BLaER1 (cell line): ENCODE measurements around the gene KLHL41.
"Not testable (repeated sequence)": the region's sequence is repeated elsewhere in the genome, so short reads cannot be mapped to it uniquely, and the experiment has no call there.

ENCODE experiments used
- H3K27ac ChIP-seq: shearing (Covaris generic); formaldehyde crosslinking; 2 replicates; pipeline ENCODE4 v1.8.1; 2022
- H3K27me3 ChIP-seq: shearing (Covaris generic); formaldehyde crosslinking; 2 replicates; pipeline ENCODE4 v1.8.1; 2022
- H3K36me3 ChIP-seq: shearing (Covaris generic); formaldehyde crosslinking; 2 replicates; pipeline ENCODE4 v1.8.1; 2022
- H3K4me1 ChIP-seq: shearing (Covaris generic); formaldehyde crosslinking; 2 replicates; pipeline ENCODE4 v1.8.1; 2022
- H3K4me2 ChIP-seq: shearing (Covaris generic); formaldehyde crosslinking; 2 replicates; pipeline ENCODE4 v1.8.1; 2022
- H3K4me3 ChIP-seq: shearing (Covaris generic); formaldehyde crosslinking; 2 replicates; pipeline ENCODE4 v1.8.1; 2022
- H3K9ac ChIP-seq: shearing (Covaris generic); formaldehyde crosslinking; 2 replicates; pipeline ENCODE4 v1.8.1; 2022
- H3K9me3 ChIP-seq: shearing (Covaris generic); formaldehyde crosslinking; 2 replicates; pipeline ENCODE4 v1.8.1; 2022
- H4K20me1 ChIP-seq: shearing (Covaris generic); formaldehyde crosslinking; 2 replicates; pipeline ENCODE4 v1.8.1; 2022
- Cebpa-rat ChIP-seq: shearing (Covaris generic); IDR thresholded peaks from 2 replicates; pipeline ENCODE4 v1.8.1; 2022

The KLHL41 gene

GRCh38 chr2:169569948-169570347 is 60.4 kb downstream of the KLHL41 start:
- Histone ChIP-seq H4K20me1 (no peaks in the 10 kb centered on the region), H3K4me3 (no peak overlapping the region), H3K9ac (no peak overlapping the region), H3K4me2 (peak overlapping the region; percentile 3; the same call in 1 of the 2 replicates), H3K36me3 (peaks cover 23% of the 10 kb centered on the region), H3K9me3 (peaks cover 5% of the 10 kb centered on the region; the same call in 1 of the 2 replicates), H3K4me1 (peaks cover 27% of the 10 kb centered on the region), H3K27me3 (no peaks in the 10 kb centered on the region), H3K27ac (no peak overlapping the region)
- TF ChIP-seq Cebpa-rat = no peak

GRCh38 chr2:169570752-169571151 is 61.2 kb downstream of the KLHL41 start:
- H3K4me1 ChIP-seq = peaks cover 27% of the 10 kb centered on the region
- not testable (repeated sequence) for H3K27me3 ChIP-seq, H3K4me3 ChIP-seq, H4K20me1 ChIP-seq, H3K4me2 ChIP-seq, H3K27ac ChIP-seq, H3K9ac ChIP-seq, H3K9me3 ChIP-seq
- H3K36me3 ChIP-seq = peaks cover 17% of the 10 kb centered on the region

- H3K9ac ChIP-seq = no peak overlapping the region
- no peak for TF ChIP-seq Cebpa-rat
- peaks cover 9% of the 10 kb centered on the region; the same call in 1 of the 2 replicates for H3K36me3 ChIP-seq
- H3K4me2 ChIP-seq = peak overlapping the region; percentile 81
- peaks cover 27% of the 10 kb centered on the region for H3K4me1 ChIP-seq
- H3K27me3 ChIP-seq = no peaks in the 10 kb centered on the region
- H3K9me3 ChIP-seq = 0 out of 2 replicates have a peak, but pooled peaks cover 3% of the 10 kb centered on the region
- H3K4me3 ChIP-seq = no peak overlapping the region
- H3K27ac ChIP-seq = no peak overlapping the region
- H4K20me1 ChIP-seq = no peaks in the 10 kb centered on the region
Observed at GRCh38 chr2:169571571-169571970, 62.1 kb downstream of the KLHL41 start.

GRCh38 chr2:169572189-169572588 is 62.7 kb downstream of the KLHL41 start:
- no peak for TF ChIP-seq Cebpa-rat
- Histone ChIP-seq H3K36me3 (peaks cover 4% of the 10 kb centered on the region; the same call in 1 of the 2 replicates), H3K4me2 (peak overlapping the region; percentile 81), H3K4me3 (no peak overlapping the region), H4K20me1 (no peaks in the 10 kb centered on the region), H3K27ac (no peak overlapping the region), H3K9ac (no peak overlapping the region), H3K9me3 (0 out of 2 replicates have a peak, but pooled peaks cover 3% of the 10 kb centered on the region), H3K4me1 (peaks cover 27% of the 10 kb centered on the region), H3K27me3 (no peaks in the 10 kb centered on the region)

GRCh38 chr2:169572821-169573159 is 63.3 kb downstream of the KLHL41 start:
- H3K27ac ChIP-seq = peak overlapping the region; percentile 66
- no peak for TF ChIP-seq Cebpa-rat
- H3K4me2 ChIP-seq = peak overlapping the region; percentile 81
- peak overlapping the region; percentile 81 for H3K4me3 ChIP-seq
- no peaks in the 10 kb centered on the region for H4K20me1 ChIP-seq
- peaks cover 27% of the 10 kb centered on the region for H3K4me1 ChIP-seq
- H3K27me3 ChIP-seq = no peaks in the 10 kb centered on the region
- H3K36me3 ChIP-seq = peaks cover 4% of the 10 kb centered on the region; the same call in 1 of the 2 replicates
- H3K9me3 ChIP-seq = 0 out of 2 replicates have a peak, but pooled peaks cover 3% of the 10 kb centered on the region
- peak overlapping the region; percentile 77 for H3K9ac ChIP-seq

- Histone ChIP-seq H3K9ac (peak within 1 kb of the TSS; percentile 77), H3K4me3 (peak within 1 kb of the TSS; percentile 81), H3K27ac (peak within 1 kb of the TSS; percentile 66), H3K4me1 (peaks cover 27% of the 10 kb centered on the region), H3K27me3 (no peaks in the 10 kb centered on the region), H3K9me3 (0 out of 2 replicates have a peak, but pooled peaks cover 3% of the 10 kb centered on the region), H3K36me3 (peaks cover 3% of the 10 kb centered on the region; the same call in 1 of the 2 replicates), H3K4me2 (peak within 1 kb of the TSS; percentile 81), H4K20me1 (no peaks in the 10 kb centered on the region)
- no peak for TF ChIP-seq Cebpa-rat
Observed at GRCh38 chr2:169573160-169573973, 63.9 kb downstream of the KLHL41 start, which contains the start of gene FASTKD1. TSS of gene FASTKD1 (minus strand) at chr2:169573865. CDS start at chr2:169572029, 1,836 bp downstream.

- no peak overlapping the region for H3K27ac ChIP-seq
- no peaks in the 10 kb centered on the region for H3K27me3 ChIP-seq
- H3K4me1 ChIP-seq = peaks cover 27% of the 10 kb centered on the region
- peak overlapping the region; percentile 77; the same call in 1 of the 2 replicates for H3K9ac ChIP-seq
- 0 out of 2 replicates have a peak, but pooled peaks cover 3% of the 10 kb centered on the region for H3K9me3 ChIP-seq
- H3K36me3 ChIP-seq = no peaks in the 10 kb centered on the region
- no peak overlapping the region for H3K4me2 ChIP-seq
- peak overlapping the region; percentile 81 for H3K4me3 ChIP-seq
- H4K20me1 ChIP-seq = no peaks in the 10 kb centered on the region
- no peak for TF ChIP-seq Cebpa-rat
Observed at GRCh38 chr2:169573974-169574299, 64.4 kb downstream of the KLHL41 start.

GRCh38 chr2:169574539-169574938 is 65.0 kb downstream of the KLHL41 start:
- not testable (repeated sequence) for H3K36me3 ChIP-seq, H3K27me3 ChIP-seq, H3K4me3 ChIP-seq, H3K27ac ChIP-seq, H4K20me1 ChIP-seq, H3K9me3 ChIP-seq, H3K9ac ChIP-seq, H3K4me2 ChIP-seq
- peaks cover 27% of the 10 kb centered on the region for H3K4me1 ChIP-seq

GRCh38 chr2:169575264-169575663 is 65.8 kb downstream of the KLHL41 start:
- H3K4me3 ChIP-seq, H3K9me3 ChIP-seq, H3K9ac ChIP-seq, H3K36me3 ChIP-seq, H4K20me1 ChIP-seq, H3K4me2 ChIP-seq, H3K27ac ChIP-seq, H3K27me3 ChIP-seq: not testable (repeated sequence)
- peaks cover 23% of the 10 kb centered on the region for H3K4me1 ChIP-seq
